GM19438 (cell line): ENCODE measurements around the gene FERMT2.

Source experiments
- ATAC-seq: cut with Tn5 transposase; IDR thresholded peaks from one replicate; pipeline ENCODE4 v1.9.1; 2021; ENCODE audit warnings: low read depth; ENCODE audit not compliant: unreplicated experiment

FERMT2 gene

DNA sequence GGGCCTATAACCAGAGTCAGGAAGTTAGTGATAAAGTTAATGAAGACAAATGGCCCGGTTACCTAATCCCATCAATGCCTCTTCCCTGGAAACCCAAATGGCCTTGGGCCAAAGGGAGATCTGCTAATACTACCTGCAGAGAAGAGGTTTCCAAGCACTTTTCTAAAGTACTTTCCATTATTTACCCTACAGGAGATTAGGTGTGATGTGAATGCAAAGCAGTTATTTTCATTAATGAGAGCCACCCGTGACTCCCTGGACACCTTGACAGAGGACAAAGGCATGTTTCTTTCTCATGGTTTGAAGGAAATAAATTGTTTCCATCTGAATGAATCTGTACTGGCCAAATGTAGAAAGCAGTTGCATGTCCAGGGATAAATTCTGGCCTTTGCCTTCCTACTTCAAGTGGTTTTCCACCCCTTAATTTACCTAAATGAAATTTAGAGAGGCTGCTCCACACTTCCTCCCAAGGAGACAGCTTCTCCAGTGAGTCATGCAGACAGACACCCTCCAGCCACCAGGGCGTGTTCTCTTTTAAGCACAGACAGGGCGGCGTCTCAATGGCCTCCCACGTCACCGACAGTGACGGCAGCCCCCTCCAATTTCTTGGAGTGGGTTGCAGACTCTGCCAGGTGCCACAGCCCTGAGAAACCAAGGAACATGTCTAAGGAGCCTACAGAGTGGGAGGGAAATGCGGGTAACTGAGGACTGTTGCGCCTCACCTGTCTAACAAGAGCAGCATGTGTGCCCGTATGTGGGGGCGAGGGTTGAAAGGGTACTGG lies 115.5 kb downstream of the FERMT2 start:
- ATAC-seq: no peak

DNA sequence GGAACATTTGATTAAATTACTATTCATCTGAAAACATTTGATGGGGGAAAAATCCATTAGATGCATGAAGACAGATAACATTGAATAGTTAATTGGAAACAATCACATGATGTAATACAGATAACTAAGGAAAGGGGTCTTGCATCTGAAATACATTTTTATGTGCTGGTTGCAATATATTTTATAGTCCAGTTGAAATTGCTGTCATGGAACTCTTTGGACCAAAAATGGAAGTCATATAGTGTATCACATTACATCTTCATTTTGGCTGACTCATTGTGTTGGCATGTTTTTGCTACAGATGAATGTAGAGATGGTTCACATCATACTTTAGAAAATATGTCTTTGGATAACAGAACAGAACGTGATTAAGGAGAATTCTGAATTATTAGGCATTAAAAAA lies 116.4 kb downstream of the FERMT2 start:
- no peak for ATAC-seq

DNA sequence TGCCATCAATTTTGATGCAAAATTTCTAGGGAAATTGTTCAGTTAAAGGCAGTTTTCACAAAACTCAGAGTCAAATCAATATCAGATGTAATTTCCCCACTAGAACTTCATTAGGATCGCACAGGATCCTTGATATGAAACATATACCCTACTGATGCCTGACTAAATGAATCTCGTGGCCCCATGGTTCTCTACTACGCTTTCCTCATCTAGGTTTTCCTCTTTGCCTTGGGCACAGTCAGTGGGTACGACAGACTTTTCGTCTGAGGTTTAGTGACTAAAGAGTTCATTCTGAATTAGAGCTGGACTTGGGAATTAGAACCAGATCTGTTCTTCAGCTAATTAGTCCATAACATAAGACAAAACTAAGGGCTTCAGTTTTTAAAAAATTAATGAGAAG lies 117.0 kb downstream of the FERMT2 start:
- ATAC-seq: no peak

DNA sequence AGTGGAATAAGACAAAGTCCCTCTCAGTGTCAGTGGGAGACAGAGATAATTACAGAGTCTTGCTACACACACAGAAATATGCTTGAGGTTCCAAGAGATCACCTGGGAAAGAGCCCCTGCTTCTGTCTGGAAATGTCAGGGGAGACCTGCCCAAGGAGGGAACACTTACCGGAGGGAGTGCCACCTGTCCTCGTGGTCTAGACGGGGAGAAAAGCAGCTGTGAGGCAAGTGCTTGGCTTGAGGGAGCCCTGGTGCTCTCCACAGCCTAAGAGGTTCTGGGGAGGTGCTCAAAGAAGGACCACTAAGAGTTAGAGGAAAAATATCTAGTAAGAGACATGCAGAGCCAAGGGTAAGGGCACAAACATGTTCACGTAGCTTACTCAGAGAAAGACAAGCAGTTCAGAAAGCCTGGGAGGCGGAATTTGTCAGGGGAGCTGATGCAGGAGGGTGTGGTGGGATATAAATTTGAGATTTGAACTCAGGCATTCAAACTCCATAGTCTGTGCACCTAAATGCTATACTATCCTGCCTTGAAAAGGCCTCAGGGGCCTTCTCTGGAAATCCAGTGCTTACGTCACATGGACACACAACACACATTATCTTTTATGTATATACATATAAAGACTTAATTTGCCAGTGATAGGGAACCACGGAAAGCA lies 121.2 kb downstream of the FERMT2 start:
- no peak for ATAC-seq

DNA sequence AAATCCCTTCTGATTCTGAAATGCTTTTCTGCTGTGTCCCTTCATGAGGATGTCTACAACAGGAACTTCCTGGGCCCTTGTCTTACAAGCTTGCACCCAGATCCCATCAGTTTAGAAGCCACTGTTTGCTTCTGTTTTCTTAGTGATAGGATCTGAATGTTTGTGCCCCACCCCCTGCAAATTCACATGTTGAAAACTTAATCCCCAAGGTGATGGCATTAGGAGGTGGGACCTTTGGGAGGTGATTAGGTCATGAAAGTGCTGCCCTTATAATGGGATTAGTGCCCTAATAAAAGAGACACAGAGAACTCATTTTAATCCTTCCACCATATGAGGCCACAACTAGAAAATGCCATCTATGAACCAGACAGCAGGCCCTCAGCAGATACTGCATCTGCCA lies 123.4 kb downstream of the FERMT2 start:
- no peak for ATAC-seq

DNA sequence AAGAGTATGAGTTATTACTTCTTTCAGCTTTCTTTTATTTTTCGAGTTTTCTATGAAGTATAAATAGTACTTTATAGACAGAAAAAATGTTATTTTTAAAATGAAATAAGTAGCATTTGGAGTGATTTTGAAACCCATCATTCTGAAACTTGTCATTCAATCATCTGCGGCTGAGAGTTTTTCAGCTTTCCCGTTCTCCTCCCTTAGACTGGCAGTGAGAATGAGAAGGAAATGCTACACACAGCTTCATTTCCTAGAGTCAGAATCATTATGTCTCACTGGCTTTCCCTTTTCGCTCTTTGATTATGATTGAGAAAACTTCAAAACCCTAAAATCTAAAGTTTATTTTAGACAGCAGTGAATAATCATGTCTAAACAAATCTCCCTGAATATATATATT lies 125.8 kb downstream of the FERMT2 start:
- no peak for ATAC-seq

DNA sequence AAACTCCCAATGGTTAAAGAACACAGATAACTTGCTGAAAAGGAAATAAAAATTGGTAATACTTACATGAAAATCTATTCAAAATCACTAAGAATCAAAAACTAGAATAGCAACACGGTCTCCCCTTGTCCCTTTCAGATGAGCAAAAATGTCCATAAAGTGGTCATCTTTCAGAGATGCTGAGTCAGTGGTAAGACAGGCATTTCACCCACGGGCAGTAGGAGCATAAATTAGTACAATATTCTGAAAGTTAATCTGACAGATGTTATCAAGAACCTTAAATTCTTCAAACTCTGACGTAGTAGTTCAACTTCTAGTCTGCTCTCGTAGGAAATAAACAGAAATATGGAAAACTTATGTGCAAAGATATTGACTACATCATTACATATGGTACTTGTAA lies 126.4 kb downstream of the FERMT2 start:
- no peak for ATAC-seq

DNA sequence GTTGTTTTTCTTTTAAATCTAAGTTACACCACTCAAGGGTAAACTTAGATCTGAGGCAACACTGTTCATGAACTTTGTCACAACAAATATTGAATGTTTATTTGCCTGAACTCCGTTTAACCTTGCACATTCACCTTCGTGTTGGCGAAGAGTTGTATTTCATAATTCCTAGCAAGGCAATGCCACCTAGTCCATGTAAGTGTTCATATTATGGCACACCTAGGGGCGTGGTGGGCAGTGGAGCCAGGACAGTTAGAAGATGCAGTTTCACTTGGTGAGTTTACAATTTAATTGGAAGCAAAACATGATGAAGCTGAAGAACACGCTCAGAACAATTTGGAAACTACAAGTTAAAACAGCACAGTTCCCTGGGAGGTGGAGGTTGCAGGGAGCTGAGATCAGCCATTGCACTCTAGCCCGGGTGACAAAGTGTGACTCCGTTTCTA lies 129.0 kb downstream of the FERMT2 start:
- ATAC-seq: no peak

DNA sequence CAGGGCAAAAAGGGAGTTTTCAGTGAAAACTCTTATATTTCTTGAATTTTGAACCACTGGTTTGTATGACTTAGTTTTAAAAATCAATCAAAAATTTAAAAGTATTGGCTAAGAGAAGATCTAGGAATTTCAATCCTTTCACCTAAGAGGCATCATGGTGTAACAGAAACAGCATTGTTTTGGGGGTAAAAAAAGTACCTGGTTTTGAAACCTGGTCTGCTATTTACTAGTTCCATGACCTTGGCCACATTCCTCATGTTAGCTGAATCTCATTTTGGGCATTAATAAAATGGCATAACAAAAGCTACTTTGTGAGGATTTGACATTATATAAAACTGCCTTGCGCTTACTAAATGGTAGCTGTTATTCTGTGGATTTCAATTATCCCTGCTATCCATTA lies 142.7 kb downstream of the FERMT2 start:
- ATAC-seq: no peak
